Measurements from ENCODE around the gene CPM.

The CPM gene

DNA sequence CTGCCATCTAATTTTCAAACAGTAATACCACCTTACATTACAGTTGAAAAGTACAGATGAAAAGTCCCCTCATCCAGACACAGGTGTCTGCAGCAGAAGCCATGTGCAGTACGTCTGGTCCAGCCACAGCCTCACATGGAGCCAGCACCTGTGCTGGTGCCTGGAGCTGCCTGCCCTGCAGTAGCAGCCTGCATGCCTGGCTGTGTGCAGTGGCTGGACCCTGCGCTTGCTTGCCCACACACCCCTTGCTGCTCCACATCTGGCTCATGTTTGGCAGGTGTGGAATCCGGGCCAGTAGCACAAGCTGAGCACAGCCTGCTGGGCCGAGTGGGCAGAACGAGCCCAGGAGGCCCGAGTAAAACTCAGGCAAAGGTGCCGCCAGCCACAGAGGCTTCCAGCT, 21.8 kb upstream of the CPM start:
- no peak for DNase-seq

DNA sequence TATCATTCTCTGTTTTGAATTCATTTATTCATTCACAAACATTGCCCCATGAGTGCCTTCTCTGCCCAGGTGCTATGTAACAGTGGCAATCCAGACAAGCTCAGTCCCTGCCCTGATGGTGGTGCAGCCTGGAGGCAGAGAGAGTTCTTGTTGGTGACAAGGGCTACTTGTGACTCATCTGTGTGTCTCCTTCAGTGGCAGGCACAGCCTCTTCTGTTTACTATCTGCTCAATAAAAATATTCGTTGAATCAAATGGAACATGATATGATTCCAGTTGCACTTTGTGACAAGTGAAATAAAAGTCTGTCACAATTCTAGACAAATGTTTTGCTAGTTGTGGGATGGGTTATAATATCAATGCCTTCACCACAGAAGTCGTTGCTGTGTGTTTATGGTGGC, 20.6 kb upstream of the CPM start:
- no peak for DNase-seq

DNA sequence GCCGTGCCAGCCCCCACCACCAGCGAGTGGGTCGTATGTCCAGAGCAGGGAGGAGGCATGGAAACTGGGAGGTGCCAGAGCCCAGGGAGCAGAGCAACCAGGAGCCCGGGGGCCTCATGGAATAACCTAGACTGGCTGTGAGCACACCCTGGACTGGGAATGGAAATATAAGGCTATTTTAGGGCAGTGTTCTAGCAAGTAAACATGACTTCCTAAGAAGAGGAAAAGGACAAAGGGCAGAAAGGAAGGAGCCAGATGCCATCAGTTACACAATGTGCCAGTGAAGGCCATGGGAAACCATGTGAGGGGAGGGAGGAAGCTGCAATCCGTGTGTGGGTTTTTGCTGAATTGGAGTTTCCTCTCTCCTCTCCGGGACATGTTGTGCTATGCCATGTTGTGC, 18.7 kb upstream of the CPM start:
- no peak for DNase-seq

DNA sequence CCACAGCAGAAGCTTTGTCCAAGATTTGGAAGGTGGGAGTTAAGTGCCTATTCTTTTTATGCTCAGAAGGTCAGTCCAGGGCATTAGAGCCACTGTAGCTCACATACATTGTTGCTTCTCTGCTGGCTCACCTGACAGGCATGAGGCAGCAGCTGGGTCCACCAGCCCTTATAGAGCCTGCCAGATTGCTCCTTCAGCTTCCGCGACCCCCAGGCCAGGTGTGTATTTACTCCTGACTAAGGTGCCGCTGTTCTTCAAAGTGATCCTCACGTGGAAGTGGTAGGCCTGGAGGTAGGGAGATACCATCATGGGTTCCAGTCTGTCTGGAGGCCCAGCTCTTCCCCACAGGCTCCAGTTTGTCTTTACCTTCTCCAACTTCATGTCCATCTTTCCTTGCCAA, 17.5 kb upstream of the CPM start:
- no peak for DNase-seq

DNA sequence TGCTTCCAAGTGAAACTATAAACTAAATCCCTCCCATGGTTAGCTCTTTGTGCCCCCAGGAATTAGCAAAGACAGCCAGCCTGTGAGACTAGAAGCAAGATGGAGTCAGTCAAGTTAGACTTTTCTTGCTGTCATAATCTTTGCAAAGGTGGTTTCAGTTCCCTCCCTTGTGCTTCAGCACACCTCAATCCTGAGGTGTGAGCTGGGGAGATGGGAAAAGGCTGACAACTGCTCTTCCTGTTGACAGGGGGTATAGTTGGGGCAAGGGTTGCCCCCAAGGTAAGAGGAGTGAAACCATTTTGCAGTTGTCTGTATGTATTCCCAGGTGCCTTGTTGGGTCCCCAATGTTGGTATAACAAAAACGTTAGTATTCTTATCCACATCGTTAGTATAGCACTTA, 12.3 kb upstream of the CPM start:
- DNase-seq = no peak

DNA sequence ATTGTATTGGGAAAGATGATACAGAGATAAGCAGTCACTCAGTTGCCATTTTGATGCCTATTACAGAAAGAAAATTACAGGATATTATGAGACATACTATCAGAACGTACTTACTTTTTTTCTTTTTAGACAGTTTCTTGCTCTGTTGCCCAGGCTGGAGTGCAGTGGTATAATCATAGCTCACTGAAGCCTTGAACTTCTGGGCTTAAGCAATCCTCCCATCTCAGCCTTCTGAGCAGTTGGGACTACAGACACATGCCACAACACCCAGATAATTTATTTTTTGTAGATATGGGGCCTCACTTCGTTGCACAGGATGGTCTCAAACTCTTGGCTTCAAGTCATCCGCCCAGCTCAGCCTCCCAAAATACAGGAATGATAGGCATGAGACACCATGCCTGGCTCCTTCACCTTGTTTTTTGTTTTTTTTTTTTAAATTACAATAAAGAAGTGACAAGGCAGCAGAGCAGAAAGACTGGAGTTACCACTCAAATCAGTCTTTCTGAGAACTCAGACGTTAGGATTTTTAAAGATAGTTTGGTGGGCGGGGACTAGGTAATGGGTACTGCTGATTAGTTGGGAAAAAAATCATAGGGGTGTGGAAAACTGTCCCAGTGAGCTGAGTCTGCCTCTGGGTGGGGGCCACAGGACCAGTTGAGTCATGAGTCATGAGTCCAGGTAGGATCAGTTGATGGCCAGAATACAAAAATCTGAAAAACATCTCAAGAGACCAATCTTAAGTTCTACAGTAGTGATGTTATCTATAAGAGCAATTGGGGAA, 11.5 kb upstream of the CPM start:
- no peak for DNase-seq

DNA sequence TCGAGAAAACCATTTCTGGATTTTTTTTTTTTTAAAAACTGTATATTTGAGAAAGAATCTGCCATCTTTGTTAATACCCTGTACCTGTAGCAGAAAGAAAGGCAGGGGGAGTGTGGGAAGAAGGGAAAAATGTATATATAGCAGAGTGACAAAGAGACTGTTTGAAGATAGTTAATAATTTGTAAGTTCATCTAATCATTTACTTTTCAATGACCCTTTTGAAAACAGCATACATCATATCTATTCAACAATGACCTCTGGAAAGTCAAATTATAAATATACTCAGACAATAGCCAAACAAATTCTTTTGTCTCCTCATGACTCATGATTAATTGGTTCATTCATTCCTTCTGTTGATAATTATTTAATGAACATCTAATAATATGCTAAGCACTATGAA, 10.9 kb upstream of the CPM start:
- no peak for DNase-seq

DNA sequence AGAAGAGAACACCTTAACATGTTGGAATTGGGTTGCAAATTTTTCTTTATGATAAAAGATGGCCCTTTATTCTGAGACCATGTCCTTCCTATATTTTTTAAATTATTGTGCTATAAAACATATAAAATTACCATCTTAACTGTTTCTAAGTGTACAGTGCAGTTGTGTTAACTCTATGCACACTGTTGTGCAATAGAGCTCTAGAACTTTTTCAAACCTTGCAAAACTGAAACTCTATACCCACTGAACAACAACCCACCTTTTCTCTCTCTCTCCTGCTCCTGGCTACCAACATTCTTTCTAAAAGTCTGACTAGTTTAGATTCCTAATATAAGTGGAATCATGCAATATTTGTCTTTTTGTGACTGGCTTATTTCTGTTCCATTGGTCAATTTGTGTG, 7.8 kb upstream of the CPM start:
- no peak for DNase-seq

DNA sequence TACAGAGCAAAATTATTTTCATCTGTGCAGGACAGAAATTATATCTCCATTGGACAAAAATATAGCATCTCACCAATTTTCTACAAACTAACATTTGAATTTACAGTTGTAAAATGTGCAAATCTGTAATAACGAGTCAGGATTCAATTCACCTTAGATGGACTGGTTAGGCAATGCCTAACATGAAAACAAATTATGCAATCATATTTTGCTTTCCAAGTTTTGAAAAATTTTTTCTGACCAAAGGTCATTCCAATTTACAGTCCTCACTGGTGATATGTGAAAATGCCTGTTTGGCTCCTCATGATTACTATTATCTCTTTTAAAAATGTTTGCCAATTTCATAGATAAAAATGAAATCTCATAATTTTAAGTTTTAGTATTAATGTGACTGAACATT, 6.5 kb upstream of the CPM start:
- DNase-seq = no peak

DNA sequence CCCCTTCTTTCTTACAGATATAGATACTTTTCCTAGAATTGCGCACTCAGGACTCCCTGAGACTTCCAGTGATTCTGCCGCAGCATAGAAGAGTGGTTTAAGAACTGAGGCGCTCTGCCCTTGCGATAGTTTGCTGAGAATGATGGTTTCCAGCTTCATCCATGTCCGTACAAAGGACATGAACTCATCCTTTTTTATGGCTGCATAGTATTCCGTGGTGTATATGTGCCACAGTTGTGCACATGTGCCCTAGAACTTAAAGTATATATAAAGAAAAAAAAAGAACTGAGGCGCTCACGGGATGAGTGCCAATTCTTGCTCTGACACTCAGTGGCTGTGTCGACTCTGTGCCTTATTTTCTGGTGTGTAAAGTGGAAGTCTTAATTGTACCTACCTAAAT, 1.4 kb upstream of the CPM start:
- DNase-seq = no peak

DNA sequence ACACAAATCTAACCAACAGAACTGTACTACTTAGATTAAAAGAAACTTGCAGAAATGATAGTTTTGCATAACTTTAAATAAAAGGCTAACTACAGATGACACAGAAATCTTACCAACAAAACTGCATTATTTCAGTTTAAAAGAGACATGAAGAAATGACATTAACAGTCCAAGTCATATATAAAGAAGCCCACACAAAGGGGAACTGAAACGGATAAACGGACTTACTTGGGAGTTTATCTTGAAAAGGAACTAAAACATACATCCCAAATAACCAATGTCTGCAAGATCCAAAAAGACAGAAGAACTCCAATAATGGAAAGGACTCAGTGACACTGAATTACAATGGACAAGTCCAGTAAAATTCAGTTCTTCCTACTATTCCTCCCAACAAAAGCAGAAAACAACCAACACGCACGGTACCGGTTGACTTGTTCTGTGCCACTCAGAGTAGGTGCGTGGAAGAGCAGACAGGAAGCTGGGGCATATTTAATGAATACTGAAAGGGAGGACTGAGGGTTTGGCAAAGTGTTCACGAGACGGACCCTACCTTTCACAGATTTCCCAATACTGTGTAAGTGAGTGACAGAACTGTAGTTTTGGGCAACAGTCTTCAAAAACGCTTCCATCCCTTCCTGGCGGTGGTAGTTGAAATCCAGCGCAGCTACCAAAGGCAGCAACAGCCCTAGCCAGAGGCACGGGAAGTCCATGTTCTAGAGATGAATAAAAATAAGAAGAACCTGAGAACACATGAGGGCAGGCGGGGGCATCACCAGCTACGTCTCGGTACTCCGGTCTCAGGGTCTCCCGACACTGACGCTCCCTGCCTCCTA, 627 bp downstream of the CPM start:
- no peak for DNase-seq

DNA sequence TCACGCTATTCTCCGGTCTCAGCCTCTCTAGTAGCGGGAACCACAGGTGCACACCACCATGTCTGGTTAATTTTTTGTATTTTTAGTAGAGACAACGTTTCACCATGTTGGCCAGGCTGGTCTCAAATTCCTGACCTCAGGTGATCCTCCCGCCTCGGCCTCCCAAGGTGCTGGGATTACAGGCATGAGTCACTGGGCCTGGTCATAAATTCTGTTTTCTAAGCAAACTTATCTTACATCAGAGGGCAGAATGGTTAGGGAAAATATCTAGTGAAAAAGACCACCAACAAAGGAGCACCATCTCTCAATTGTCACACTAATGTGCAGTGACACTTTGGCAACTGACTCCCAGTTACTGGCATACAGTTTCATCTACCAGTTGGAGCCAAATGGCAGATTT, 2.8 kb downstream of the CPM start:
- no peak for DNase-seq

DNA sequence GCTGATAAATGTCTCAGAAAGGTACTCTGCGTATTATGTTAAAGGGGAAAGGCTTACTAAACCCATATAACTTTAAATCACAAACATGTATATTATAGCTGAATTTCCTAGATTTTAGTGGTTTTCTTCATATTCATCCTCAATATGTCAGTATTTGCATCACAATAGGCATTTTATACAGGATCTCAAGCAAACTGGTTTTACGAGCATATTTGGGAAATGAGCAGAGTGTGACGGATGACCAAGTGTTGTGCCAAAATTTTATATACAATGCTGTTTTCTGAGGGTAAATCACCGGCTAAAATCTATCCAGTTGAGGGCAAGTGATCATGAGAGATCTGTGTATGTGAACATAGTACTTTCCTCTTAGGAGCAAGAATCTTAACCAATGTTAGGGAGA, 8.4 kb downstream of the CPM start:
- no peak for DNase-seq

DNA sequence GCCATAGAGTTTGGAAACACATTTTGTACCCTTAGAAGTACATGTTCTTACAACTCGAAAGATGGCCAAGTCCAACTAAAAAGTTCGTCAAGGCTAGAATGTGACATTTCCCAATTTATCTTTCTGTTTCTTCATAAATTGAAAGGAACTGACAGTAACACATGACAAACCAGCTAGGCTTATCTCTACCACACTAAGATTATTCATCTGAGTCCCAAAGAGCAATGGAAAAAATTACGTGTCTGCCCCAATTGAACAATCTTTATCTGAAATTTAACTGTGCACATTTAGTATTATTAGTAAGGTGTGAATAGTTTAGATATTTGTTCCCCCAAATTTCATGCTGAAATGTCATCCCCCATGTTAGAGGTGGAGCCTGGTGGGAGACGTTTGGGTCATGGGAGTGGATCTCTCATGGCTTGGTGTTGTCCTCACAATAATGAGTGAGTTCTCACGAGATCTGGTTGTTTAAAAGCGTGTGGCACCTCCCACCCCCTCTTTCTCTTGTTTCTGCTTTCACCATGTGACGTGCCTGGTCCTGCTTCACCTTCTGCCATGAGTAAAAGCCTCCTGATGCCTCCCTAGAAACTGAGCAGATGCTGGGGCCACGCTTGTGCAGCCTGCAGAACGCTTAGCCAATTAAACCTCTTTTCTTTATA, 13.3 kb downstream of the CPM start:
- DNase-seq = no peak

DNA sequence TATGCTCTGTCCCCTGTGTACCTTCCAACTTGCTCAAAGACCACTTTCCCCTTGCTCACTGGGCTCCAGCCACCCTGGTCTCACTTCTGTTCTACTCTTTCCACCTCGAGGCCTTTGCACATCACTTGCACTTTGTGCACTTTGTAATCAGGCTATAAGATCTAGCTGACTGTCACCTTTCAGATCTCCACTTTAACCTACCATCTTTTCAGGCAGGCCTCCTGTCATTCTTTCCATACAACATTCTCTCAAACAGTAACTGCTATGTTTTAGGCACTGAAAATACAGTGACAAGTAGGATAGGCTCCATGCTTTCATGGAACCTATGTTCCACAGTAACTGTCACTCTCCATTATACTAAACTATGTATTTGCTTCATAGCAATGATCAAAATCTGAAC, 14.0 kb downstream of the CPM start:
- DNase-seq = no peak

DNA sequence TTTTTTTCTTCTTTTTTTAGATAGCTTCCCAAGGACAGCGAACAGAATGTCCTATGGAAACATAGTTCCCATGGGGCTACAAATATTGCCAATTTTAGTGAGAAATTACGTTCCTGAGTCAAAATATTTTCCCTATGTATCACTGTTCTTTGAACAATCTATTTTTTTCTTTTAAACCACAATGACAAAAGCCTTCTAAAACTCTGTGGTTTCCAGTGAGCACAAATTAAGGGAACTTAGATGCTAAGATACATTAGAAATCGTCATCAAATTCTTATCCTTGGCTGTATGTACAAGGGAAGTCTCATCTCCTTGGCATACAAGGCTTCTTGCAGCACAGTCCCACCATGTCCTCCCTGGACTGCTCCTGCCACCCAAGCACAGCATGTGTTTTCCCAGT, 17.9 kb downstream of the CPM start:
- DNase-seq = no peak

DNA sequence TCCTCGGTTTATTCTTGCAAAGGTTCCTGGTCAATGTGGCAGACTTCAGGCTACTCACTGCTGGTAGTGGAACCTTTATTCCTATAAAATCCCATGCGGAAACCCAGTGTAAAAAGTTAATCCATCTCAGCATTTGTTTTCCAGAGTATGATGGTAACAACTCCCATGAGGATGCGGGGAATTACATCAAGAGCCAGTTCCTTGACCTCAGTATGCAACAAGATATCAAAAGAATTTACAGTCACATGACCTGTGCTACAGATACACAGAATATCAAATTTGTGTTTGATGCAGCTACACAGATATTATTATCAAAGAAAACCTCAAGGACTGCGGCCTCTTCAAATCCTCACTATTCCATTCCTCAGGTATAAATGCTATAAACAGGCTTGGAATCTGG, 19.3 kb downstream of the CPM start:
- no peak for DNase-seq

DNA sequence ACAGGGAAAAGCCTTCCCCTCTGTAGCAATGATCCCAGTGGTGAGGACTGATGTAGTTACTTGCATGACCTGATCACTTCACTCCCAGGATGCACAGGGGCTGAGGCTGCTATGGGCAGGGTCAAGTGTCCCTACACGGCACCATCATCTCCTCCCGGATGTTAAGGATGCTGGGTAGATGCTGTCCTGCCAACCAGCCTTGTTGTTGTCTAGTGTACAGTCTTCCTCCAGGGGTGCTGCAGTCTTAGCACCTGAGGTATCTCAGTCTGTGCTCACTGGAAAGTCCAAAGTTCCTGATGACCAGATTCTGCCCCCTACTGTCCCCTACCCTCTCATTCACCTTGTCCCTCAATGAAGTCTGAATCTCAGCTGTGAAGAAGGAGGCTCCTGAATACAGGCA, 20.1 kb downstream of the CPM start:
- DNase-seq = no peak

DNA sequence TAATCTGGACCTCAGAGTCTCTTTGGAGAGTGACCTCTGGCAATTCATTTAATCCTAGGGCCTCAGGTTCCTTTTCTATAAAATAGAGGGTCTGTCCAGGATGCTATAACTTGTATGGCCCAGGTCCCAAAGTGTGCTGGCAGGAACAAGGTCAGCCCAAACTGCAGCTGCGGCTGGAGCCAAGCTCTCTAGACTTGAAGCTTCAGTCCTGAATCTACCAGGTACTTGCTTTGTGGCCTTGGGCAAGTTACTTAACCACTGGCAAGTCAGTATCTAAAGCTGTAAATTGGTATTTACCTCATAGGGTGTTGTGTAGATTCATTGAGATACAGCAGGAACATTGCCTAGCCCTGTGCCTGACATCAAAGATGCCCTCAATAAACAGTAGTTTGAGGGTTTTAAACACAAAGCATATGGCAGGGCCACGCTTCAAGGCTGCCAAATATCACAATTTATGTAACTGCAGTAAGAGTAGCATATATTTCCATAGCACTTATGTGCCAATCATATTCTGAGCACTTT, 21.7 kb downstream of the CPM start:
- DNase-seq = no peak

DNA sequence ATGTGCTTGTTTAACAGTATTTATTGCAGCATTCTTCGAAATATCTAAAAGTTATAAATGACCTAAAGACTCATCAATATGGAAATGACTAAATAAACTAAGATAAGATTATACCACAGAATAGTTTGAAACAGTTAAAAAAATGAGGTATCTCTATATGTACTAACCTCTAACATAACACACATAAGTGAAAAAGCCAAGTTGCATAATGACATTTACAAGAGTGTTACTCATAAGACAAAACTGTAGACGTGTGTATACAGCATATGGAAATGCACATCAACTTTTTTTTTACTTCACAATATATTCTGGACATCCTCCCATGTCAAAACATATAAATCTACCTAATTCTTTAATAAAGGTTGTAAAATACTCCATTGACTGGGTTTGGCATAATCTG, 22.8 kb downstream of the CPM start:
- DNase-seq = no peak

DNA sequence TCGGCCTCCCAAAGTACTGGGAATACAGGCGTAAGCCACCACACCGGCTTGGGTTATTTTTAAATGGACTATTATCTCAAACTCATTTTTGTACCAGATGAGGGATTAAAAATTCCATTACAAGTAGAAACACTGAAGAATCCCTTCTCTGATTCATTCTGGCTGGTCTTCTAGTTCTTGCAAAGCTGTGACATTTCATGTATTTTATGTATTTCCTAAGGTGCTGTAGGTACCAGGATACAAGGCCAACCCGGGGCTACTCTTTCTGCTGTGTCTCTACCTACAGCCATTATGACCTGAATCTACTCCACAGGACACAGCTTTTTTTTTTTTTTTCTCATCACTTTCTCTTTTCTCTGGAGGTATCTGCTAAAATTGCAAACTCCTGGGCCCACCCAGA, 24.9 kb downstream of the CPM start:
- no peak for DNase-seq

DNA sequence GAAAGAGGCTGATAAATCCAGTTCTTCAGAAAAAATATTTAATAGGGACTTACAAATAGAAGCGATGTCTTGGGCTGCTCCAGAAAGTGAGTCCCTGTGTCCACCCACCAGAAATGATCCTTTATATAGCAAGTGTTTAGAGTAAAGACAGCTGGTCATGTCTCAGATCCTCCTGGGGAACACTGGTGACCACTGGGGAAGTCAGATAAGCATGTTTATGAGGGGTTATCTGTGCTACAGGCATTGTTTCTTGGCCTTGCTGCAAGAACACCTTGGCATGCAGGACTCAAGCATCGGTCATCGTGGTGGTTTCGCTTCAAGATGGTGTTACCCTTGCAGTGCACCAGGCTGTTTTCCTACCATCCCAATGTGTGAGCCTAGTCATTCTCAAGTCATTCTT, 27.2 kb downstream of the CPM start:
- DNase-seq = no peak

DNA sequence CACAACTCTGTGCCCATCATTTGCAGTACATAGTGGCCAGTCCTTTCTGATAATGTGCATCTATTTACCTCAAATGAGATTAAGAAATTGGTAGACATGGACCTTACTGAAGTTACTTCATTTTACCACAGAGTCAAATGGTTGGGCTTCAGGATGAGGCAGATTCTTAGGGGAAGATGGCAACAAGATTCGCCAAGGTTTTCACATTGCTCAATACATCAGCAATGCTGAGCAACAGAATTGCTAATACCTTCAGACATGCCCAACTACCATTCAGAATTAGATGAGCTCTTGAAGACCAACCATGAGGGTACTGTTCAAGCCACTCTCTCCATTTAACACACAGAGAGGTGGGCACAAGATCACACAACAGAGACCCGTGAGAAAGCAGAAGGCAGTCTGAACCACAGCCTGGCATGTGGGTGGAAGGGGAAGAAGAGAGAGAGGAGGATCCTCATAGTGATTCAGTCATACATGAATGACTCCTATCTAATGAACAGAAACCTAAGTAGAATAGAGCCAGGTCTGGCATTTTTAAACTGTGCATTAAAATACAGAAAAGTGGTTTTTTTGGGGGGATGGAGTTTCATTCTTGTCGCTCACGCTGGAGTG, 28.5 kb downstream of the CPM start:
- DNase-seq = no peak

DNA sequence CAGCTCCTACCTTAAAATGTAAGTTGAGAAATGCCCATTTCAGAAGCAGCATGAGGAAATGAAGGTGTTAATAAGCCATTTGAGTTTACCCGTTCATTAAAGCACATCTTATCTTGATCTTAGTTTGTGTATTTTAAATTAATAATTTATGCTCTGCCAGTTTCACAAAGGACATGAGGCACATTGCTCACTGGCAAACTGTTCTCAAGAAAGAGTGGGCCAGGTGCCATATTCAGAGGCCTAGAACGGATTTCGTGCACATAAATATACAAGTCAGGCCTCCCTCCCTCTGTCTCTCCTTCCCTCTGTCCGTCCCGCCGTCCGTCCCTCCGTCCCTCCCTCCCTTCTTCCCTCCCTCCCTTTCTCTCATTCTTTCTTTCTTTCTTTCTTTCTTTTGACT, 29.5 kb downstream of the CPM start:
- no peak for DNase-seq
